Trophoblast cell (in vitro differentiated cells and primary cell): Measurements from ENCODE around the gene GRB10.

Experiments used
- DNase-seq, 2 donors: peaks; one replicate each; pipeline ENCODE4 v3.0.0-alpha.2; 2016
- H2AFZ ChIP-seq: 2 replicates; pipeline ENCODE4 v1.6.1; 2013; ENCODE audit warnings: low read length, moderate library complexity, mild to moderate bottlenecking; ENCODE audit not compliant: insufficient read depth, poor library complexity
- H2AK5ac ChIP-seq: 2 replicates; pipeline ENCODE4 v1.6.1; 2013; ENCODE audit warnings: mild to moderate bottlenecking, low read length
- H2BK120ac ChIP-seq: 2 replicates; pipeline ENCODE4 v1.6.1; 2013; ENCODE audit warnings: low read length, mild to moderate bottlenecking, moderate library complexity; ENCODE audit not compliant: insufficient read depth, poor library complexity
- H2BK12ac ChIP-seq: 2 replicates; pipeline ENCODE4 v1.6.1; 2013; ENCODE audit warnings: mild to moderate bottlenecking, low read length, moderate library complexity
- H2BK5ac ChIP-seq: 2 replicates; pipeline ENCODE4 v1.6.1; 2013; ENCODE audit warnings: low read length, low read depth, moderate library complexity, mild to moderate bottlenecking; ENCODE audit not compliant: poor library complexity
- H3K14ac ChIP-seq: 2 replicates; pipeline ENCODE4 v1.6.1; 2013; ENCODE audit warnings: mild to moderate bottlenecking, low read length
- H3K18ac ChIP-seq: 2 replicates; pipeline ENCODE4 v1.6.1; 2013; ENCODE audit warnings: mild to moderate bottlenecking, low read length
- H3K23ac ChIP-seq: 2 replicates; pipeline ENCODE4 v1.6.1; 2013; ENCODE audit warnings: low read length
- H3K27ac ChIP-seq: 2 replicates; pipeline ENCODE4 v1.5.1; 2013; ENCODE audit warnings: low read depth, mild to moderate bottlenecking, inconsistent platforms, low read length, moderate library complexity
- H3K27me3 ChIP-seq: 2 replicates; pipeline ENCODE4 v1.6.1; 2013; ENCODE audit warnings: inconsistent platforms, mild to moderate bottlenecking, low read length, moderate library complexity; ENCODE audit not compliant: insufficient read depth
- H3K36me3 ChIP-seq, 2 experiments: 1 replicate in 1 of 2; 2 replicates in 1 of 2; pipeline ENCODE4 v1.6.1; 2013; ENCODE audit warnings: low read length in 2 of 2, mild to moderate bottlenecking in 2 of 2, moderate library complexity in 1 of 2; ENCODE audit not compliant: insufficient read depth in 2 of 2, control insufficient read depth in 1 of 2
- H3K4ac ChIP-seq: 2 replicates; pipeline ENCODE4 v1.6.1; 2013; ENCODE audit warnings: low read depth, mild to moderate bottlenecking, low read length, moderate library complexity
- H3K4me1 ChIP-seq, 2 experiments: 1 replicate in 1 of 2; 2 replicates in 1 of 2; pipeline ENCODE4 v1.6.1; 2013; ENCODE audit warnings: low read length in 2 of 2, mild to moderate bottlenecking in 2 of 2, moderate library complexity in 1 of 2; ENCODE audit not compliant: insufficient read depth in 2 of 2, control insufficient read depth in 1 of 2
- H3K4me2 ChIP-seq: 2 replicates; pipeline ENCODE4 v1.6.1; 2013; ENCODE audit warnings: inconsistent platforms, mild to moderate bottlenecking, low read length, moderate library complexity
- H3K4me3 ChIP-seq: 2 replicates; pipeline ENCODE4 v1.5.1; 2013; ENCODE audit warnings: mild to moderate bottlenecking, low read depth, low read length, inconsistent platforms
- H3K79me1 ChIP-seq: one replicate; pipeline ENCODE4 v1.6.1; 2013; ENCODE audit warnings: low read length
- H3K79me2 ChIP-seq: 2 replicates; pipeline ENCODE4 v1.6.1; 2013; ENCODE audit warnings: low read length, mild to moderate bottlenecking; ENCODE audit not compliant: control insufficient read depth, insufficient read depth, poor library complexity
- H3K9ac ChIP-seq: 2 replicates; pipeline ENCODE4 v1.6.1; 2013; ENCODE audit warnings: mild to moderate bottlenecking, low read length
- H3K9me3 ChIP-seq: 2 replicates; pipeline ENCODE4 v1.6.1; 2013; ENCODE audit warnings: low read depth, mild to moderate bottlenecking, control low read depth, inconsistent platforms, low read length; ENCODE audit not compliant: insufficient read depth
- H4K12ac ChIP-seq: 2 replicates; pipeline ENCODE4 v1.6.1; 2013; ENCODE audit warnings: low read depth, mild to moderate bottlenecking, low read length, moderate library complexity
- H4K8ac ChIP-seq: 2 replicates; pipeline ENCODE4 v1.6.1; 2013; ENCODE audit warnings: low read depth, mild to moderate bottlenecking, low read length, moderate library complexity
- H4K91ac ChIP-seq: one replicate; pipeline ENCODE4 v1.6.1; 2013; ENCODE audit warnings: low read depth, mild to moderate bottlenecking, low read length, moderate library complexity
- WGBS: extraction: QIAGEN DNeasy Blood & Tissue Kit; methylation state at CpG from one replicate; pipeline ENCODE4 v1.1.7; 2013; ENCODE audit warnings: missing lambda C conversion rate; ENCODE audit not compliant: insufficient read length, insufficient coverage; ENCODE audit errors: extremely low coverage; 5-methylcytosine and 5-hydroxymethylcytosine counted together

GRB10 gene

DNA sequence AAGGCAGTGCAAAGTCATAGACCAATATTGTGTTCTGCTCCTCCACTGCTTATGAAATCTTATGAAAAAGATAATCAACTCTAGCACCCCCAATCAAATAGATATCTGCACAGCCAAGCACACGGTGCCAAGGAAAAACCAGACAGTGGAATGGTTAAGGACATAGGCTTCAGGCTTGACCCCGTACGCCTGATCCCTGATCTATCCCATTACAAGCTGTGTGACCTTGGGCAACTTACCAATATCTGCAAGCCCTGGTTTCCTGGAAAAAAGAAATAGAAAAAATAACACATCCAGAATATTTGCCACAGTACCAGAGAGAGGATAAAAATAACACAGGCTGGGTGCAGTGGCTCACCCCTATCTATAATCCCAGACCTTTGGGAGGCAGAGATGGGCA, 56.9 kb downstream of the GRB10 start:
- no peak overlapping the region for H3K4ac ChIP-seq
- H3K27ac ChIP-seq, result no peak overlapping the region
- H2AK5ac ChIP-seq, result no peak overlapping the region
- H3K79me2 ChIP-seq, result peaks cover 3% of the 10 kb centered on the region
- no CpG with 5 or more reads among the region's 3 CpGs for WGBS
- no peak overlapping the region for H2BK12ac ChIP-seq
- H3K14ac ChIP-seq, result no peak overlapping the region
- no peak overlapping the region for H2AFZ ChIP-seq
- no peak overlapping the region for H3K23ac ChIP-seq
- no peak overlapping the region for H3K18ac ChIP-seq
- H3K27me3 ChIP-seq, result no peaks in the 10 kb centered on the region
- peaks cover 6 to 14% of the 10 kb centered on the region in 2 experiments for H3K4me1 ChIP-seq
- H3K36me3 ChIP-seq, result peaks cover 0 to 2% of the 10 kb centered on the region in 2 experiments
- no peak overlapping the region for H2BK5ac ChIP-seq
- H4K8ac ChIP-seq, result no peak overlapping the region
- no peak overlapping the region for H3K4me3 ChIP-seq
- H3K9me3 ChIP-seq, result no peaks in the 10 kb centered on the region
- H3K79me1 ChIP-seq, result peaks cover 1% of the 10 kb centered on the region
- no peak overlapping the region for H3K4me2 ChIP-seq
- no peak overlapping the region for H4K91ac ChIP-seq
- no peak overlapping the region for H3K9ac ChIP-seq
- no peak overlapping the region for H2BK120ac ChIP-seq
- no peak overlapping the region for H4K12ac ChIP-seq
- DNase-seq, result no peak

GRCh38 chr7:50724526-50725520, 57.9 kb downstream of the GRB10 start:
- Histone ChIP-seq H3K23ac (no peak overlapping the region), H3K79me1 (no peaks in the 10 kb centered on the region), H2BK12ac (no peak overlapping the region), H3K18ac (no peak overlapping the region), H2AFZ (no peak overlapping the region), H3K4ac (no peak overlapping the region), H3K9me3 (no peaks in the 10 kb centered on the region), H3K4me1 (peaks cover 2 to 10% of the 10 kb centered on the region in 2 experiments), H2AK5ac (no peak overlapping the region), H3K4me2 (no peak overlapping the region), H2BK5ac (no peak overlapping the region), H3K79me2 (peaks cover 2% of the 10 kb centered on the region), H3K9ac (no peak overlapping the region), H2BK120ac (no peak overlapping the region), H3K27me3 (no peaks in the 10 kb centered on the region), H3K27ac (no peak overlapping the region), H4K91ac (no peak overlapping the region), H4K8ac (no peak overlapping the region), H3K14ac (no peak overlapping the region), H3K36me3 (peaks cover 0 to 2% of the 10 kb centered on the region in 2 experiments), H3K4me3 (no peak overlapping the region), H4K12ac (no peak overlapping the region)
- no peak for DNase-seq
- WGBS, result no CpG with 5 or more reads among the region's 18 CpGs

DNA sequence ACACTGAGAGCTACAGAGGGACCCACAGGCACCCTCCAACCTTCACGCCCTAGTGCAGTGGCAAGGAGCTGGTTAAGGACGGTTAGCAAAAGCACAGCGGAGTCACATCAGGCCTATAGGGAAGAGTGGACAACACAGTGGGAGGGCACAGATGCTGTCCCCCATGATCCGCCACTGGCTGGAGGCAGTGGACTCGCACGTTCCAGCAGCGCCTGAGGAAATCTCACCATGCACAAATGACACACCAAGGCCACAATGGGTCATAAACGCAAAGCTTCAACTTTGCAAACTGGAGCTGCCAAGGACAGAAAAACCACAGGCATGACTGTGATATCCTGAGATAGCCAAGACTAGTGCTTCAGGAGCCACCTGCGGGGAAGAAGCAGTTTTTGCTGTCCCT, 58.8 kb downstream of the GRB10 start:
- H3K4me3 ChIP-seq, result no peak overlapping the region
- H4K91ac ChIP-seq, result no peak overlapping the region
- no peak overlapping the region for H3K4me2 ChIP-seq
- H2BK5ac ChIP-seq, result no peak overlapping the region
- H4K12ac ChIP-seq, result no peak overlapping the region
- no peak overlapping the region for H2BK120ac ChIP-seq
- H2AK5ac ChIP-seq, result no peak overlapping the region
- no peak overlapping the region for H3K14ac ChIP-seq
- WGBS, result no CpG with 5 or more reads among the region's 9 CpGs
- no peak overlapping the region for H2AFZ ChIP-seq
- no peaks in the 10 kb centered on the region for H3K27me3 ChIP-seq
- no peak overlapping the region for H3K9ac ChIP-seq
- no peak overlapping the region for H3K18ac ChIP-seq
- peaks cover 2% of the 10 kb centered on the region for H3K79me2 ChIP-seq
- no peak for DNase-seq
- no peak overlapping the region for H4K8ac ChIP-seq
- peaks cover 0 to 2% of the 10 kb centered on the region in 2 experiments for H3K36me3 ChIP-seq
- no peak overlapping the region for H2BK12ac ChIP-seq
- peaks cover 2 to 10% of the 10 kb centered on the region in 2 experiments for H3K4me1 ChIP-seq
- no peak overlapping the region for H3K23ac ChIP-seq
- no peaks in the 10 kb centered on the region for H3K79me1 ChIP-seq
- no peak overlapping the region for H3K4ac ChIP-seq
- H3K9me3 ChIP-seq, result no peaks in the 10 kb centered on the region
- H3K27ac ChIP-seq, result no peak overlapping the region

DNA sequence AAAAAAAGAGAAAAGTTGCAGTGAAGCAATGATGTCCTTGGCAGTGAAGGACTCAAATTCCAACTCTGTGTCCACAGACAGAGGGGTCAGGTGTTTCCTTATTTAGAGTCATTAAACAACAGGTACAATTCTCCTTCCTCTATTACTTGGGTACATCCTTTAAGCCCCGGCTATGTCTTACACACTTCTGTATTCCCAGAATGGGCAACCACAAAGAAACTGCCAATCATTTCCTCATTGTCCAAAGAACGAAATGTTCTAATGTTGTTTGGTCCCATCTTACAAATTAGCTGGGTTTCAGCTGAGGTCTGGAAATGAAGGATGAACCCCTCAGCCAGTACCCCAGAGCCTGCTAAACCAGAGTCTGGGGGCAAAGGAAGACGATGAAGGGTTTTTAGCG, 59.5 kb downstream of the GRB10 start:
- no CpG with 5 or more reads among the region's 4 CpGs for WGBS
- H3K4me3 ChIP-seq, result no peak overlapping the region
- H2BK12ac ChIP-seq, result no peak overlapping the region
- no peak overlapping the region for H3K4ac ChIP-seq
- H3K18ac ChIP-seq, result no peak overlapping the region
- DNase-seq, result no peak
- no peak overlapping the region for H2BK5ac ChIP-seq
- no peak overlapping the region for H2BK120ac ChIP-seq
- no peaks in the 10 kb centered on the region for H3K79me1 ChIP-seq
- H3K4me1 ChIP-seq, result peaks cover 2 to 10% of the 10 kb centered on the region in 2 experiments
- no peaks in the 10 kb centered on the region for H3K27me3 ChIP-seq
- no peak overlapping the region for H4K12ac ChIP-seq
- no peaks in the 10 kb centered on the region for H3K9me3 ChIP-seq
- no peak overlapping the region for H4K8ac ChIP-seq
- H3K14ac ChIP-seq, result no peak overlapping the region
- peaks cover 0 to 2% of the 10 kb centered on the region in 2 experiments for H3K36me3 ChIP-seq
- no peak overlapping the region for H3K23ac ChIP-seq
- H3K9ac ChIP-seq, result no peak overlapping the region
- no peak overlapping the region for H3K27ac ChIP-seq
- peaks cover 2% of the 10 kb centered on the region for H3K79me2 ChIP-seq
- no peak overlapping the region for H4K91ac ChIP-seq
- H2AFZ ChIP-seq, result no peak overlapping the region
- no peak overlapping the region for H2AK5ac ChIP-seq
- no peak overlapping the region for H3K4me2 ChIP-seq
